NCI-H345 treated with DMSO at 0.1 percent for 48 hours (cell line): Measurements from ENCODE around the gene CAB39L.
A peak's percentile ranks its signal among the peaks of the same experiment; 100 is the strongest.

Experiments used
- DNase-seq: peaks from one replicate; lab custom pipeline; 2025; ENCODE audit not compliant: unreplicated experiment; lab: John Stamatoyannopoulos, UW

The CAB39L gene

GRCh38 chr13:49443704-49444523, at the start of gene CAB39L, which contains the start of gene SETDB2:
Gene CAB39L, minus strand, starts transcription at chr13:49444064. Its CDS starts 61,154 bp downstream, at chr13:49382910.
Gene SETDB2, plus strand, starts transcription at chr13:49444274. Its CDS starts 7,620 bp downstream, at chr13:49451894.
- DNase-seq: peak; percentile 49

- DNase-seq: no peak
Observed at GRCh38 chr13:49488563-49488962, 44.7 kb upstream of the CAB39L start.

GRCh38 chr13:49481788-49482187, 37.9 kb upstream of the CAB39L start:
- DNase-seq: no peak

- no peak for DNase-seq
Observed at GRCh38 chr13:49476529-49476928, 32.7 kb upstream of the CAB39L start.

GRCh38 chr13:49472186-49472585, 28.3 kb upstream of the CAB39L start:
- DNase-seq: no peak

GRCh38 chr13:49466292-49466838, 22.5 kb upstream of the CAB39L start:
- DNase-seq: no peak

- no peak for DNase-seq
Observed at GRCh38 chr13:49464621-49465325, 20.9 kb upstream of the CAB39L start.

- no peak for DNase-seq
Observed at GRCh38 chr13:49464085-49464484, 20.2 kb upstream of the CAB39L start.

- DNase-seq: no peak
Observed at GRCh38 chr13:49459580-49459979, 15.7 kb upstream of the CAB39L start.

GRCh38 chr13:49457221-49457620, 13.4 kb upstream of the CAB39L start:
- no peak for DNase-seq

- DNase-seq: no peak
Observed at GRCh38 chr13:49456156-49456555, 12.3 kb upstream of the CAB39L start.

- no peak for DNase-seq
Observed at GRCh38 chr13:49455007-49455398, 11.1 kb upstream of the CAB39L start.

- no peak for DNase-seq
Observed at GRCh38 chr13:49454388-49455006, 10.6 kb upstream of the CAB39L start.

GRCh38 chr13:49453465-49453864, 9.6 kb upstream of the CAB39L start:
- DNase-seq: no peak

GRCh38 chr13:49452725-49453457, 9.0 kb upstream of the CAB39L start:
- DNase-seq: no peak

- DNase-seq: no peak
Observed at GRCh38 chr13:49450105-49450819, 6.4 kb upstream of the CAB39L start.

- DNase-seq: no peak
Observed at GRCh38 chr13:49448753-49449152, 4.9 kb upstream of the CAB39L start.

GRCh38 chr13:49446473-49446872, 2.6 kb upstream of the CAB39L start:
- no peak for DNase-seq

- DNase-seq: no peak
Observed at GRCh38 chr13:49444524-49445395, 896 bp upstream of the CAB39L start.
